Nephron progenitor cell (in vitro differentiated cells): ENCODE data around the gene DSP.

ENCODE experiments used
- DNase-seq: peaks from one replicate; pipeline ENCODE4 v3.0.0; 2021
- H3K27ac Mint-ChIP-seq: 2 replicates; pipeline ENCODE4 v1.8.0; 2021; ENCODE audit warnings: mild to moderate bottlenecking, moderate library complexity, mixed read lengths
- H3K27me3 Mint-ChIP-seq: 2 replicates; pipeline ENCODE4 v1.8.0; 2021; ENCODE audit warnings: mild to moderate bottlenecking, low read depth, mixed read lengths; ENCODE audit not compliant: poor library complexity
- H3K36me3 Mint-ChIP-seq: 2 replicates; pipeline ENCODE4 v1.8.0; 2021; ENCODE audit warnings: low read depth, mixed read lengths
- H3K4me1 Mint-ChIP-seq: 2 replicates; pipeline ENCODE4 v1.8.0; 2021; ENCODE audit warnings: mixed read lengths
- H3K4me3 Mint-ChIP-seq: 2 replicates; pipeline ENCODE4 v1.8.0; 2021; ENCODE audit warnings: mild to moderate bottlenecking, moderate library complexity, mixed read lengths
- H3K9me3 Mint-ChIP-seq: 2 replicates; pipeline ENCODE4 v1.8.0; 2021; ENCODE audit warnings: mild to moderate bottlenecking, moderate library complexity, mixed read lengths
- CTCF ChIP-seq: fragments of 200-600 bp; sonication (generic); IDR thresholded peaks from 2 replicates; pipeline ENCODE4 v1.5.0; 2021; ENCODE audit warnings: antibody characterized with exemption

Gene DSP

DNA sequence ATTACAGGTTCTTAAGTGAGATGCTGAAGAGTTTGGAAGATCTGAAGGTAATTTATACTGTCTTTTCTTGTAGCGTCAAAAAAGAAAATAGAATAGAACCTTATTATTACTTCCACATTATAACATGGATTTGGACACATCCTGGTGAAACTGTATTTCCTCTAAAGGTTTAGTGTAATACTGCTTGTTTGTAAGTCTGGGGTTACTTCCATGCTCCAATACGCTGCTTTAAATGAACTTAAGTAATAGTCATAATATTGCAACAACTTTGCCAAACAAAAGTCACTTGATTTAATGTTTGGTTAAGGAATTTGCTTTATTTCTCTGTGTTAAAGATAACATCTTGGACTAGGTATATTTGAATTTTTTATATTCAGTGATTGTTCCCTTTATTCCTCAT is 37.0 kb downstream of the DSP start:
- no peaks in the 10 kb centered on the region for H3K27me3 Mint-ChIP-seq
- TF ChIP-seq CTCF = no peak
- no peak for DNase-seq
- peaks cover 45% of the 10 kb centered on the region for H3K36me3 Mint-ChIP-seq
- no peak overlapping the region for H3K27ac Mint-ChIP-seq
- no peaks in the 10 kb centered on the region for H3K4me1 Mint-ChIP-seq
- peaks cover 14% of the 10 kb centered on the region for H3K9me3 Mint-ChIP-seq
- H3K4me3 Mint-ChIP-seq = no peak overlapping the region

- H3K4me1 Mint-ChIP-seq = no peaks in the 10 kb centered on the region
- no peaks in the 10 kb centered on the region for H3K27me3 Mint-ChIP-seq
- no peak for TF ChIP-seq CTCF
- no peak for DNase-seq
- H3K4me3 Mint-ChIP-seq = no peak overlapping the region
- peaks cover 42% of the 10 kb centered on the region for H3K36me3 Mint-ChIP-seq
- no peak overlapping the region for H3K27ac Mint-ChIP-seq
- H3K9me3 Mint-ChIP-seq = peaks cover 17% of the 10 kb centered on the region
Observed at GRCh38 chr6:7578931-7579330, 37.5 kb downstream of the DSP start.

DNA sequence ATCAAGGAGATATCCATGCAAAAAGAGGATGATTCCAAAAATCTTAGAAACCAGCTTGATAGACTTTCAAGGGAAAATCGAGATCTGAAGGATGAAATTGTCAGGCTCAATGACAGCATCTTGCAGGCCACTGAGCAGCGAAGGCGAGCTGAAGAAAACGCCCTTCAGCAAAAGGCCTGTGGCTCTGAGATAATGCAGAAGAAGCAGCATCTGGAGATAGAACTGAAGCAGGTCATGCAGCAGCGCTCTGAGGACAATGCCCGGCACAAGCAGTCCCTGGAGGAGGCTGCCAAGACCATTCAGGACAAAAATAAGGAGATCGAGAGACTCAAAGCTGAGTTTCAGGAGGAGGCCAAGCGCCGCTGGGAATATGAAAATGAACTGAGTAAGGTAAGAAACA is 38.4 kb downstream of the DSP start:
- Mint-ChIP-seq H3K4me3 (no peak overlapping the region), H3K27me3 (no peaks in the 10 kb centered on the region), H3K9me3 (peaks cover 26% of the 10 kb centered on the region), H3K27ac (no peak overlapping the region), H3K4me1 (no peaks in the 10 kb centered on the region), H3K36me3 (peaks cover 37% of the 10 kb centered on the region)
- no peak for DNase-seq
- no peak for TF ChIP-seq CTCF

GRCh38 chr6:7580537-7580926 is 39.1 kb downstream of the DSP start:
- Mint-ChIP-seq H3K4me3 (no peak overlapping the region), H3K9me3 (peaks cover 30% of the 10 kb centered on the region), H3K4me1 (no peaks in the 10 kb centered on the region), H3K36me3 (peaks cover 31% of the 10 kb centered on the region), H3K27me3 (no peaks in the 10 kb centered on the region), H3K27ac (no peak overlapping the region)
- no peak for TF ChIP-seq CTCF
- no peak for DNase-seq

DNA sequence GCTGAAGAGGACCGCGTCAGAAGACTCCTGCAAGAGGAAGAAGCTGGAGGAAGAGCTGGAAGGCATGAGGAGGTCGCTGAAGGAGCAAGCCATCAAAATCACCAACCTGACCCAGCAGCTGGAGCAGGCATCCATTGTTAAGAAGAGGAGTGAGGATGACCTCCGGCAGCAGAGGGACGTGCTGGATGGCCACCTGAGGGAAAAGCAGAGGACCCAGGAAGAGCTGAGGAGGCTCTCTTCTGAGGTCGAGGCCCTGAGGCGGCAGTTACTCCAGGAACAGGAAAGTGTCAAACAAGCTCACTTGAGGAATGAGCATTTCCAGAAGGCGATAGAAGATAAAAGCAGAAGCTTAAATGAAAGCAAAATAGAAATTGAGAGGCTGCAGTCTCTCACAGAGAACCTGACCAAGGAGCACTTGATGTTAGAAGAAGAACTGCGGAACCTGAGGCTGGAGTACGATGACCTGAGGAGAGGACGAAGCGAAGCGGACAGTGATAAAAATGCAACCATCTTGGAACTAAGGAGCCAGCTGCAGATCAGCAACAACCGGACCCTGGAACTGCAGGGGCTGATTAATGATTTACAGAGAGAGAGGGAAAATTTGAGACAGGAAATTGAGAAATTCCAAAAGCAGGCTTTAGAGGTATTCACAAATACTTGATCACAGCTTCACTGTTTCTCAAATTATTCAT is 39.6 kb downstream of the DSP start:
- Mint-ChIP-seq H3K4me1 (no peaks in the 10 kb centered on the region), H3K4me3 (no peak overlapping the region), H3K36me3 (peaks cover 25% of the 10 kb centered on the region), H3K27ac (no peak overlapping the region), H3K27me3 (no peaks in the 10 kb centered on the region), H3K9me3 (peaks cover 30% of the 10 kb centered on the region)
- DNase-seq = no peak
- no peak for TF ChIP-seq CTCF

DNA sequence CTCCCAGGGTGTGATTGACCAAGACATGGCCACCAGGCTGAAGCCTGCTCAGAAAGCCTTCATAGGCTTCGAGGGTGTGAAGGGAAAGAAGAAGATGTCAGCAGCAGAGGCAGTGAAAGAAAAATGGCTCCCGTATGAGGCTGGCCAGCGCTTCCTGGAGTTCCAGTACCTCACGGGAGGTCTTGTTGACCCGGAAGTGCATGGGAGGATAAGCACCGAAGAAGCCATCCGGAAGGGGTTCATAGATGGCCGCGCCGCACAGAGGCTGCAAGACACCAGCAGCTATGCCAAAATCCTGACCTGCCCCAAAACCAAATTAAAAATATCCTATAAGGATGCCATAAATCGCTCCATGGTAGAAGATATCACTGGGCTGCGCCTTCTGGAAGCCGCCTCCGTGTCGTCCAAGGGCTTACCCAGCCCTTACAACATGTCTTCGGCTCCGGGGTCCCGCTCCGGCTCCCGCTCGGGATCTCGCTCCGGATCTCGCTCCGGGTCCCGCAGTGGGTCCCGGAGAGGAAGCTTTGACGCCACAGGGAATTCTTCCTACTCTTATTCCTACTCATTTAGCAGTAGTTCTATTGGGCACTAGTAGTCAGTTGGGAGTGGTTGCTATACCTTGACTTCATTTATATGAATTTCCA is 43.9 kb downstream of the DSP start:
- Mint-ChIP-seq H3K9me3 (peaks cover 30% of the 10 kb centered on the region), H3K4me3 (no peak overlapping the region), H3K27me3 (no peaks in the 10 kb centered on the region), H3K27ac (no peak overlapping the region), H3K36me3 (no peaks in the 10 kb centered on the region), H3K4me1 (peaks cover 14% of the 10 kb centered on the region)
- DNase-seq = no peak
- no peak for TF ChIP-seq CTCF
